HepG2 (cell line): ENCODE data around the gene TEKT1. TPM values are rescaled to one million over a fixed set of nuclear protein-coding genes. Genes with fewer than 3 reads are reported as not detected.
"Not testable (repeated sequence)": the region's sequence is repeated elsewhere in the genome, so short reads cannot be mapped to it uniquely, and the experiment has no call there.

ENCODE experiments used
- ATAC-seq: fragments of 200-7000 bp; cut with Tn5 transposase; 3 replicates; pipeline ENCODE4 v1.9.1; 2020; ENCODE audit warnings: mild to moderate bottlenecking, moderate library complexity
- BruUV-seq: library from RNA; stranded (reverse); fragments of 400-500 nt; replicated peaks from 2 replicates; lab custom pipeline; 2021; lab: Mats Ljungman, UMichigan
- CTCF ChIA-PET: fragments of 300-600 bp; formaldehyde crosslinking; extraction: SDS; loops from one replicate; lab custom pipeline; 2021; ENCODE audit warnings: low total read pairs, inconsistent platforms, low intra/inter-chr PET ratio; lab: Yijun Ruan, JAX
- POLR2A ChIA-PET: fragments of 350-600 bp; sonication (Branson Sonifier 250); formaldehyde crosslinking; loops from one replicate; lab custom pipeline; 2020; ENCODE audit warnings: antibody characterized with exemption, inconsistent platforms; lab: Yijun Ruan, JAX
- DNase-seq: peaks from one replicate; pipeline ENCODE4 v3.0.0-alpha.2; 2015; ENCODE audit warnings: low spot score
- FAIRE-seq: peaks from 3 replicates; lab custom pipeline; 2011; peaks lifted over from hg19 to GRCh38; lab: Jason Lieb, UNC
- H2AFZ ChIP-seq: one replicate; pipeline ENCODE4 v1.6.1; 2011; ENCODE audit warnings: low read length, inconsistent platforms
- H3K27ac ChIP-seq: fragments of 300-600 bp; 3 replicates; pipeline ENCODE4 v1.8.0; 2011; ENCODE audit warnings: mixed run types, mild to moderate bottlenecking, mixed read lengths, low read length, inconsistent platforms; ENCODE audit not compliant: insufficient read depth; ENCODE audit errors: extremely low read length
- H3K27me3 ChIP-seq, 2 experiments: fragments of 200-600 bp in 1 of 2; 2 replicates in 1 of 2; 3 replicates in 1 of 2; pipeline versions ENCODE4 v1.6.0 to v1.8.0; 2011; ENCODE audit warnings: low read length in 2 of 2, mild to moderate bottlenecking in 2 of 2, moderate library complexity in 2 of 2, inconsistent platforms in 1 of 2; ENCODE audit not compliant: insufficient read depth in 2 of 2, control insufficient read depth in 1 of 2
- H3K36me3 ChIP-seq, 2 experiments: fragments of 200-600 bp in 1 of 2; replicated peaks in 1 of 2; 2 replicates in 1 of 2; 3 replicates in 1 of 2; pipeline versions ENCODE4 v1.5.1 to v1.8.0; 2011; ENCODE audit warnings: low read length in 2 of 2, inconsistent platforms in 1 of 2; ENCODE audit not compliant: insufficient read depth in 2 of 2, control insufficient read depth in 1 of 2
- H3K4me1 ChIP-seq: 2 replicates; pipeline ENCODE4 v1.5.1; 2012; ENCODE audit warnings: low read length, inconsistent platforms; ENCODE audit not compliant: insufficient read depth
- H3K4me2 ChIP-seq: 2 replicates; pipeline ENCODE4 v1.6.0; 2011; ENCODE audit warnings: low read depth, low read length, inconsistent platforms
- H3K4me3 ChIP-seq, 3 experiments: fragments of 200-600 bp in 1 of 3; sonication (generic), shearing (Covaris generic) in 1 of 3; replicated peaks in 1 of 3; 2 replicates each; pipeline ENCODE4 v1.5.1; 2011 to 2016; ENCODE audit warnings: low read length in 3 of 3, inconsistent platforms in 2 of 3, low read depth in 2 of 3, mild to moderate bottlenecking in 2 of 3, control low read depth in 1 of 3, mixed read lengths in 1 of 3; ENCODE audit not compliant: insufficient read depth in 1 of 3
- H3K79me2 ChIP-seq: one replicate; pipeline ENCODE4 v1.6.1; 2011; ENCODE audit warnings: low read length, inconsistent platforms; ENCODE audit not compliant: insufficient read depth
- H3K9ac ChIP-seq: 2 replicates; pipeline ENCODE4 v1.6.0; 2011; ENCODE audit warnings: mild to moderate bottlenecking, low read depth, low read length, inconsistent platforms; ENCODE audit not compliant: insufficient read depth
- H3K9me3 ChIP-seq: 2 replicates; pipeline ENCODE4 v1.5.1; 2012; ENCODE audit warnings: mild to moderate bottlenecking, low read length
- H4K20me1 ChIP-seq: 2 replicates; pipeline ENCODE4 v1.6.0; 2011; ENCODE audit warnings: inconsistent platforms, mild to moderate bottlenecking, low read length, moderate library complexity; ENCODE audit not compliant: insufficient read depth
- CREB1 ChIP-seq, 2 experiments: fragments of 450-650 bp in 1 of 2; IDR thresholded peaks; 2 replicates each; pipeline ENCODE4 v1.6.1; 2016 to 2017; ENCODE audit warnings: control low read depth in 1 of 2, mild to moderate bottlenecking in 1 of 2, missing compliant biosample characterization in 1 of 2, missing genetic modification characterization in 1 of 2
- REPIN1 ChIP-seq: sonication (generic); formaldehyde crosslinking; IDR thresholded peaks from 2 replicates; pipeline ENCODE4 v1.8.0; 2022; ENCODE audit warnings: missing genetic modification reagents, low read depth, mild to moderate bottlenecking, borderline replicate concordance
- ZNF646 ChIP-seq: sonication (generic); formaldehyde crosslinking; IDR thresholded peaks from 2 replicates; pipeline ENCODE4 v1.9.0; 2021; ENCODE audit warnings: mild to moderate bottlenecking, missing genetic modification reagents
- WGBS: methylation state at CpG from one replicate; pipeline ENCODE4 v1.1.6; 2017; ENCODE audit warnings: low lambda C conversion rate; 5-methylcytosine and 5-hydroxymethylcytosine counted together
- in situ Hi-C: cut with HindIII; loops from 2 replicates; pipeline ENCODE4 v1.10.0; 2017; ENCODE audit warnings: low pct_unique_long_range_greater_than_20kb; ENCODE audit not compliant: extremely low pct_ligation_motif_present
- intact Hi-C: fragments of 100-400 bp; cut with micrococcal nuclease; formaldehyde crosslinking; loops from one replicate; pipeline ENCODE4 v1.10.0; 2022; ENCODE audit not compliant: unreplicated experiment
- polyA plus RNA-seq, 8 experiments: library from polyadenylated mRNA; depleted of rRNA in 3 of 8; stranded (reverse) in 7 of 8; unstranded in 1 of 8; fragments of >200 nt; fragmentation: Illumina TruSeq in 4 of 8; extraction: Trizol in 4 of 8; gene quantifications; 2 replicates each; pipeline versions ENCODE4 v1.2.1 to v1.2.3, GENCODE V29; 2011 to 2016; ENCODE audit warnings: low read depth in 4 of 8, missing spikeins in 1 of 8, mixed read lengths in 1 of 8; ENCODE audit not compliant: insufficient read depth in 1 of 8
- total RNA-seq, 5 experiments: library from RNA; depleted of rRNA; stranded (reverse); fragments of >200 nt; fragmentation: Illumina TruSeq; extraction: Trizol; gene quantifications; 2 replicates each; pipeline ENCODE4 v1.2.3, GENCODE V29; 2016; ENCODE audit warnings: low read depth in 1 of 5

The TEKT1 gene
- total and polyA plus RNA-seq, 2 of the 13 experiments (the other 11 are each of a cell fraction or from before 2014, with no cell fraction given): not detected

- 74% methylated on average over 3 of the region's 3 CpGs for WGBS
- H4K20me1 ChIP-seq, H3K4me2 ChIP-seq, in situ Hi-C loops, H3K4me3 ChIP-seq, FAIRE-seq, BruUV-seq, H3K27ac ChIP-seq, H3K9me3 ChIP-seq, H3K36me3 ChIP-seq, ATAC-seq, intact Hi-C loops, DNase-seq, CTCF ChIA-PET, H3K9ac ChIP-seq, H3K79me2 ChIP-seq, POLR2A ChIA-PET, H2AFZ ChIP-seq, H3K27me3 ChIP-seq: not testable (repeated sequence)
- peaks cover 15% of the 10 kb centered on the region for H3K4me1 ChIP-seq
Measured at GRCh38 chr17:6816368-6816767, 15.2 kb downstream of the TEKT1 start.

- no peak overlapping the region for H3K4me2 ChIP-seq
- H3K36me3 ChIP-seq: no peaks in the 10 kb centered on the region
- CTCF ChIA-PET: no interaction called here
- 58% methylated on average over 5 of the region's 10 CpGs for WGBS
- no peaks in the 10 kb centered on the region for H3K79me2 ChIP-seq
- intact Hi-C loops: no loop called here
- H3K27ac ChIP-seq: no peak overlapping the region
- no peak for FAIRE-seq
- H3K9me3 ChIP-seq: no peaks in the 10 kb centered on the region
- H3K4me1 ChIP-seq: peaks cover 19% of the 10 kb centered on the region
- H3K9ac ChIP-seq: no peak overlapping the region
- no peaks in the 10 kb centered on the region for H3K27me3 ChIP-seq
- TF ChIP-seq REPIN1 (CRISPR knock-in tag): no peak
- TF ChIP-seq CREB1 (IDR thresholded peaks at IDR 0.05): peak; percentile 41; the same call in 1 of the 2 replicates
- TF ChIP-seq CREB1 (CRISPR knock-in tag; IDR thresholded peaks at IDR 0.05): no peak
- no peak for TF ChIP-seq ZNF646 (CRISPR knock-in tag)
- TF ChIP-seq, all 625 proteins: peak for 1
- Histone ChIP-seq H4K20me1 (no peaks in the 10 kb centered on the region), H3K4me3 (no peak overlapping the region), H2AFZ (no peak overlapping the region)
- ATAC-seq (no peak), DNase-seq (no peak)
- BruUV-seq: no TSS peak
- POLR2A ChIA-PET: no interaction called here
- in situ Hi-C loops: no loop called here
Measured at GRCh38 chr17:6815775-6816174, 15.8 kb downstream of the TEKT1 start.
